NCI-H2196 treated with DMSO at 0.1 percent for 48 hours (cell line): ENCODE measurements around the gene IGFBP6.
A peak's percentile ranks its signal among the peaks of the same experiment; 100 is the strongest.
"Not testable (repeated sequence)": the region's sequence is repeated elsewhere in the genome, so short reads cannot be mapped to it uniquely, and the experiment has no call there.

Experiments
- DNase-seq: peaks from one replicate; lab custom pipeline; 2025; ENCODE audit not compliant: unreplicated experiment; lab: John Stamatoyannopoulos, UW

IGFBP6 gene

DNA sequence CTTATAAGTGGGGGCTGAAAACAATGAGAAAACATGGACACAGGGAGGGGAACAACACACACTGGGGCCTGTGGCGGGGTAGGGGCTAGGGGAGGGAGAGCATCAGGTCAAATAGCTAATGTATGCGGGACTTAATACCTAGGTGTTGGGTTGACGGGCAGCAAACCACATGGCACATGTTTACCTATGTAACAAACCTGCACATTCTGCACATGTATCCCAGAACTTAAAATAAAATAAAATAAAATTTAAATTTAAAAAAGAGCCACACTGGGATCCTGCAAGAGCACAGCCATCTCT is 1.9 kb upstream of the IGFBP6 start:
- DNase-seq = not testable (repeated sequence)

GRCh38 chr12:53096089-53096741 is 1.3 kb upstream of the IGFBP6 start:
- no peak for DNase-seq

GRCh38 chr12:53096759-53097158 is 708 bp upstream of the IGFBP6 start:
- no peak for DNase-seq

- DNase-seq = no peak
These were observed 282 bp upstream of the IGFBP6 start for GRCh38 chr12:53097207-53097563.

DNA sequence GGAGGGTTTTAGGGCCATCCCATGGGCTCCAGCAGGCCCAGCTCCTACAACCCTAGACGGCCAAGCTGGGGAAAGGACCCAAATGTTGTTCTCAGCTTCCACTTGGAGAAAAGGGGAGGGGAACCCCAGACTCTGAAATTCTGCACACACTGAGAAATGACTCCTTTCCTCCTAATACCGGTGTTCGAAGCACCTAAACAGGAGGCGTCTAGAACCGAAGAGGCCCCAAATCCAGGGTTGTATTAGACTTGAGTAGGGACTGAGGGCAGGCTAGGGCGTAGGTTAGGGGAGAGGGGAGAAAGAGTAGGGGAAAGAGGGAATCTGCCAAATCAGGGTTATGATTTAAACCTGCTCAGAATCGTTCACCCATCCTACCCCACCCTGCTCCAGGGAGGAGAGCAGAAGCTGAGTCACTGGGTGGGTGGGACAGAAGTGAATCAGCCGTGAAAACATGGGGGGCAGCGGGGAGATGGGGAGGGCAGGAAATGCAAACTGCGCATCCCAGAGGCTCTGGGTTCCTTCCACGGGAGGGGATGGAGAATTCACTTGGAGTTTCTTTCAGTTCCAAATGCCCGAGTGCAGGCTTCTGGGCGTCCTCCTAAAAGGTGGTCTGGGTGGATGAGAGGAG is 1.0 kb downstream of the IGFBP6 start:
- DNase-seq = no peak

- DNase-seq = peak; percentile 68
These were observed 1.8 kb downstream of the IGFBP6 start for GRCh38 chr12:53099071-53099882.

DNA sequence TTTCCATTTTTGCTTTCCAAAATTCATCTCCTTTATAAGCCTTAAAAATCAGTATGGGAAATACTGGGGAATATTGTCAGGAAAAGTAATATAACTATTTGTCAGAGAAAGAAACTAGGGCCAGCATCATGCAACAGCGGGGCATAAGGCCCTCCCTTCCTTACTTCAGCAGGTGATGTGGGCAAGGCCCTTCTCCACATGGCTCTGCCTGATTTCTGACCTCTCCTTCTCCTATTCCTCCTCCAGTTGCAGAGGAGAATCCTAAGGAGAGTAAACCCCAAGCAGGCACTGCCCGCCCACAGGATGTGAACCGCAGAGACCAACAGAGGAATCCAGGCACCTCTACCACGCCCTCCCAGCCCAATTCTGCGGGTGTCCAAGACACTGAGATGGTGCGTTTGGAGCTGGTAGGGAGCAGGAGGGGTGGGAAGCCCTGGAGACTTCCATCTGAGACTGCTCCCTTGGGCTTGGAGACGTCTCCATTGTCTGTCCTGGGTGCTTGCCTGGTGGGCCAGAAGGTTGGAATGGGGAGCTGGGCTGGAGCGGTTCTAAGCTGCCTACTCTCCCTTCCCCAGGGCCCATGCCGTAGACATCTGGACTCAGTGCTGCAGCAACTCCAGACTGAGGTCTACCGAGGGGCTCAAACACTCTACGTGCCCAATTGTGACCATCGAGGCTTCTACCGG is 3.1 kb downstream of the IGFBP6 start:
- DNase-seq = no peak

DNA sequence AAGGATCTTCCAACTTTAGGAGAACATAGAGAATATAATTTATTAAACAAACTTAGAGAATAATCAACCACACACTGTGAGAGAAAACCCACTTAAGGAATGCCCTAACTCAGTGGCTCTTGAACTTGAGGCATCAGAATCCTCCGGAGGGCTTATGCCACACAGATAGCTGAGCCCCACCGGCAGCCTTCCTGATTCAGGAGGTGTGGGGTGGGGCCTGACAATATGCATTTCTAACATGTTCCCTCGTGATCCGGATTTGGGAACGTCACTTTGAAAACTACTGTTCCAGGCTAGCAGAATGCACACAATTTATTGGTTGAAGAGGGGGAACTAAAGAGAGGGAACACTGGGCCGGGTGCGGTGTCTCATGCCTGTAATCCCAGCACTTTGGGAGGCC is 3.8 kb downstream of the IGFBP6 start:
- no peak for DNase-seq

DNA sequence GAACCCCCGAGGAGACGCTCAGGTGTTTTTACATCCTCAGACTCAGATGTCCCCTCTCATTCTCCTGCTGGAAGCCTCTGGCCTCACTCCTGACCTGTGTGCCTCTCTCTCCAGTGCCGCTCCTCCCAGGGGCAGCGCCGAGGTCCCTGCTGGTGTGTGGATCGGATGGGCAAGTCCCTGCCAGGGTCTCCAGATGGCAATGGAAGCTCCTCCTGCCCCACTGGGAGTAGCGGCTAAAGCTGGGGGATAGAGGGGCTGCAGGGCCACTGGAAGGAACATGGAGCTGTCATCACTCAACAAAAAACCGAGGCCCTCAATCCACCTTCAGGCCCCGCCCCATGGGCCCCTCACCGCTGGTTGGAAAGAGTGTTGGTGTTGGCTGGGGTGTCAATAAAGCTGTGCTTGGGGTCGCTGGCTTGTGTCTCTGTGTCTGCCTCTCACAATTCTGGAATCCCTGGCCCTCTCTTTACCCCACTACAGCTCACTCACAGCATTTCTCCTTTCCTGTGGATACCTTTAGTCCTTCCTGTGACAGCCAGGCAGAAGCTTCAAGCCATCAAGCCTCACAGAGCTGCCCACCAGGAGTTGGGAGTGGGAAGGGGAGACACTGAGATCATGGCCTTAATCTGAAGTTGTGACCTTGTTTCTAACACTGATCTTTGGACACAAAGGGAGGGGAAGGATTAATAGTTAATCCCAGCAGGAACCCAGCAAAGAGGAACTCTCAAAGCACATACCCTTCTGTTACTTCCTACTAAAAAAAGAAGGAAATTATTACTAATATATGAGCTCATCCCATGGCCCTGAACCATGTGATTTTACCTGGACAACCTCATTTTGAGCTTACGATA is 4.7 kb downstream of the IGFBP6 start:
- DNase-seq = no peak

DNA sequence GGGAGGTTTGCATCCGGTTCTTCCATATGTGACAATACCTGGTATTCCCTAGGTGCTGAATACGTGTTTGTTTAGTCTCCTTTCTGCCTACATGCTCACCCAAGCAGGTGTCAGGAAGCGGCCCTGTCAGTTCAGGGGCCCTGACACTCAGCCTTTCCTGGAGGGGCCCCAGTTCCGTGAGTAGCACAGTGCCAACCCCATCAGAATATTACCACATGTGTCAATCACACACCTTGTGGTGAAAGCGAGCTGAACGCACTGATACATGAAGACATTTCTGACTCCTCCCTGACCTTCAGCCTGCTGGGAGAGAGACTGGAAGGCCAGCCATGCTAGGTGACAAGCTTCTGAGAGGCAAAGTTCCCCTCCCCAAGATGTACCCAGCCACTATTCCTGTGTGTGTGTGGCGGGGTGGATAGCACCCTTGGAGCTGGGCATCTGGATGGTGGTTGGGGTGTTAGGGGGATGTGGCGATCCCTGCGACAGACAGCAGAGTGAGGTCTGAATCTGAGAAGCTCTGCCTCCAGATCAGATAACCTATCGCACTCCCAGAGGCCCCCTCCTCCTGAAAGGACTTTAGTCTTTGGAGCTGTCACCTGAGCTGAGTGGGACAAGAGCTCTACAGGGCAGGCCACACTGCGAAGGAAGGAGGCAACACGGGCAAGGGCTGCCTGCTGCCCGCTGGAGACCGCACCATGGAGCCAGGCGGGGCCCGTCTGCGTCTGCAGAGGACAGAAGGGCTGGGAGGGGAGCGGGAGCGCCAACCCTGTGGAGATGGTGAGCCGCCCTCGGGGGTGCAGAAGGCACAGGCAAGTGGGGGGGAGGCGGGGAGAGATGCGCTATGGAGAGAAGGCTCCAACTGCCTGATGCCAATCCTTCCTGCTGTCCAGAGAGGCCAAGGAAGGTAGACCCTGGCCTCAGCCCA is 5.7 kb downstream of the IGFBP6 start, which contains the start of gene SOAT2:
Gene SOAT2, plus strand, starts transcription at position 604 of the 925 bp plus-strand sequence. Its CDS starts 92 bp downstream, at position 696.
- DNase-seq = no peak

DNA sequence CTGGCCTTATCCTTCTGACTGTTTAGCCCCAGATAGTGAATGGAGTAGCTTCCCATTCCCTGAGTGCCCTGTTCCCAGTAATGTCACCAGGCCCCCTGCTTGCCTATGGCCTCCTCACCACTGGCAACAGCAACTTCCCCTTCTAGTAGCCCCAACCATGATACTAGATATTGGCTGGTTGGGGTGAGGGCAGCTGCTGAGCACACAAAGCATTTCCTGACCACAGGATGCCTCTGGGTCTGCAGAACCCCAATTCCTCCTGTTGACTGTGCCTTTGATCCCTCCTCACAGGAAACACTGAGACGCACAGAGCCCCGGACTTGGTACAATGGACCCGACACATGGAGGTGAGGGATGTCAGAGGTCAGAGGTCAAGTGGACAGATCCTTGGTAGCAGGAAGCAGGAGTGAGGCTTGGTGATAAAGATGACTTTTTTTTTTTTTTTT is 6.4 kb downstream of the IGFBP6 start:
- no peak for DNase-seq

DNA sequence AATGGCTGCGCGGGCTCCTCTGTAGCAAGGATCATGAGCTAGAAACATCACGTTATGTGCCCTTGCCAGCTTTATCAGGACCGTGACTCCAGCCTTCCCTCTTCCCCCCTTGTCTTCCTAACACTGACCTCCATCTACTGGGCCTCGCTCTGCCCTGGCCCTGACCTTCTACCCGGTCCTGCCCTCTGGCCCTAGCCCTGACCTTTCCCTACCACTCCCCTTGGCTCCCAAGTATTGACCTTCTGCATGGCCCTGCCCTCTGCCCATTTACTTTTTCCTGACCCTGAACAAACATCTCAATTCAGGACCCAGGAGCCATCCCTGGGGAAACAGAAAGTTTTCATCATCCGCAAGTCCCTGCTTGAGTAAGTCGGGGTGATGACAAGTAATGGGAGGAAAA is 7.8 kb downstream of the IGFBP6 start:
- DNase-seq = no peak

DNA sequence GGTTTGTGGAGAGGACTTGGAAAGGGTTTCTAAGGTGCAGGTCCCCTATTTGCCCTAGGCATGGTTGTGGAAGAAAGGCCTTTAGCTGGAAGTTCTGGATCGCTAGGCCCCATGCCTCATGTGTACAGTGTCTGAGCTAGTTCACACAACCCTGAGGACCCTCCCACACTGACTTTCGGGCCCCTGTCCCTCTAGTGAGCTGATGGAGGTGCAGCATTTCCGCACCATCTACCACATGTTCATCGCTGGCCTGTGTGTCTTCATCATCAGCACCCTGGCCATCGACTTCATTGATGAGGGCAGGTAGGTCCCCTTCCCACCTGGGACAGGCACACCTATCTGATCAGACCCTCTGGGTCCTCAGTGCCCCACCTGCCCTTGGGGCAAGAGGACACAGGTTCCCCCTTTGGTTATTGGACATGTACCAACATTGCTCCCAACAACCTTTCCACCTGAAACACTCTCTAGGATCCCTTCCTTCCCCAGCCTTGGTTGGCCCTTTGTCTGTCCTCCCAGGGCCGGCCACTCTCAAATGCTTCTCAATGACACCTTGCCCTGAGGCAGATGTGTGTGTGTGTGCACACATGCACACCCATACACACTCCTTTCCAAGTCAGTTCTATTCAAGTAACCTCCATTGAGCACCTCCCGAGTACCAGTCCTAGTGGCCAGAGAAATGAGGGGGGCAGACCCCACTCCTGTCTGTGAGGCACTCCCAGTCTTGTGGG is 8.4 kb downstream of the IGFBP6 start:
- DNase-seq = no peak

DNA sequence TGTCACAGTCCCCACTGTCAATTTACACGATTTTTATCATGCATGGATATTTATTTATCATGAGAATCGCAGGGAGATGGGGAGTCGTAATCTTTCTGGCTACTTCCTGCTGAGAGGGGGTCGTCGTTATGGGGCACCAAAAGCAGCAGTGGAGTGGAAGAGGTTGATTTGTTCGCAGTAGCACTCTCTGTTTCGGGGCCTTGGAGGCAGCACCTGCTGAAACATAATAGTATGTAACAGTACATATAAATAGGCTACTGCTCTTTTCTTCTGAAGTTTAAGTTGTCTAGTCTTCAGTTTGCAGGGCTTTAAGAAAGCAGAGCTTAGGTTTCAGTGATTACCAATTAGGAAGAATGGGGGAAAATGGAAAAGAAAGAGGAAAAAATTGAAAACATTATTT is 9.7 kb downstream of the IGFBP6 start:
- no peak for DNase-seq

- DNase-seq = not testable (repeated sequence)
These were observed 15.0 kb downstream of the IGFBP6 start for GRCh38 chr12:53112431-53112830.

GRCh38 chr12:53113136-53113705 is 15.8 kb downstream of the IGFBP6 start:
- DNase-seq = no peak

DNA sequence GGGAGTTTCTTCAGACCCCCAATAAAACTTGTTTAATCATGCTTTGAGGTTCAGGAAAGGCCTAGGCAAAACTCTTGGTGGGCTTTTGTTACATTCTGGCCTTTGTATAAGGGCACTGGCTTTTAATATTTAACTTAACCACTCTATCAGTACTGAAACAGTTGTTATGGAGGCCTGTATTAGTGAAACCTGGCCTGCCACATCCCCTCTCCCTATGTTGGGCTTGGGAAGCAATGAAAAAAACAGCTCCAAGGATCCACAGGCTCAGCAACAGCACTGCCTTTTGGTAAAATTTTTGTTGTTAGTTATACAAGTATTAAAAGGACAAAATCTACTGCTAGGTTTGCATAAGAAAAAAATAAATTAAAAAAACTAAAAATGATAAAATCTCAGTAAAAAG is 16.5 kb downstream of the IGFBP6 start:
- no peak for DNase-seq

- no peak for DNase-seq
These were observed 17.8 kb downstream of the IGFBP6 start for GRCh38 chr12:53115112-53115890.
